AG10803 (cell line): ENCODE data around the gene HCN3.

ENCODE experiments used
- DNase-seq: peaks from one replicate; pipeline ENCODE4 v3.0.0; 2010; ENCODE audit warnings: low read depth
- H3K4me3 ChIP-seq: 2 replicates; pipeline ENCODE4 v1.5.1; 2011; ENCODE audit warnings: mild to moderate bottlenecking, low read length, control low read depth
- TF ChIP-seq, protein P1 (sequence below): conservative IDR thresholded peaks from 2 replicates; pipeline ENCODE4 v1.5.1; 2011; ENCODE audit warnings: mild to moderate bottlenecking, low read length, control low read depth, inconsistent platforms

HCN3 gene

GRCh38 chr1:155267373-155267772 is 9.9 kb upstream of the HCN3 start:
- TF ChIP-seq, protein P1, sequence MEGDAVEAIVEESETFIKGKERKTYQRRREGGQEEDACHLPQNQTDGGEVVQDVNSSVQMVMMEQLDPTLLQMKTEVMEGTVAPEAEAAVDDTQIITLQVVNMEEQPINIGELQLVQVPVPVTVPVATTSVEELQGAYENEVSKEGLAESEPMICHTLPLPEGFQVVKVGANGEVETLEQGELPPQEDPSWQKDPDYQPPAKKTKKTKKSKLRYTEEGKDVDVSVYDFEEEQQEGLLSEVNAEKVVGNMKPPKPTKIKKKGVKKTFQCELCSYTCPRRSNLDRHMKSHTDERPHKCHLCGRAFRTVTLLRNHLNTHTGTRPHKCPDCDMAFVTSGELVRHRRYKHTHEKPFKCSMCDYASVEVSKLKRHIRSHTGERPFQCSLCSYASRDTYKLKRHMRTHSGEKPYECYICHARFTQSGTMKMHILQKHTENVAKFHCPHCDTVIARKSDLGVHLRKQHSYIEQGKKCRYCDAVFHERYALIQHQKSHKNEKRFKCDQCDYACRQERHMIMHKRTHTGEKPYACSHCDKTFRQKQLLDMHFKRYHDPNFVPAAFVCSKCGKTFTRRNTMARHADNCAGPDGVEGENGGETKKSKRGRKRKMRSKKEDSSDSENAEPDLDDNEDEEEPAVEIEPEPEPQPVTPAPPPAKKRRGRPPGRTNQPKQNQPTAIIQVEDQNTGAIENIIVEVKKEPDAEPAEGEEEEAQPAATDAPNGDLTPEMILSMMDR, result no peak
- DNase-seq, result no peak
- H3K4me3 ChIP-seq, result no peak overlapping the region

GRCh38 chr1:155268630-155269029 is 8.6 kb upstream of the HCN3 start:
- H3K4me3 ChIP-seq, result no peak overlapping the region
- TF ChIP-seq, protein P1, result no peak
- DNase-seq, result no peak

- DNase-seq, result no peak
- TF ChIP-seq, protein P1, result no peak
- H3K4me3 ChIP-seq, result no peak overlapping the region
These were observed 7.9 kb upstream of the HCN3 start for GRCh38 chr1:155269381-155269780.

DNA sequence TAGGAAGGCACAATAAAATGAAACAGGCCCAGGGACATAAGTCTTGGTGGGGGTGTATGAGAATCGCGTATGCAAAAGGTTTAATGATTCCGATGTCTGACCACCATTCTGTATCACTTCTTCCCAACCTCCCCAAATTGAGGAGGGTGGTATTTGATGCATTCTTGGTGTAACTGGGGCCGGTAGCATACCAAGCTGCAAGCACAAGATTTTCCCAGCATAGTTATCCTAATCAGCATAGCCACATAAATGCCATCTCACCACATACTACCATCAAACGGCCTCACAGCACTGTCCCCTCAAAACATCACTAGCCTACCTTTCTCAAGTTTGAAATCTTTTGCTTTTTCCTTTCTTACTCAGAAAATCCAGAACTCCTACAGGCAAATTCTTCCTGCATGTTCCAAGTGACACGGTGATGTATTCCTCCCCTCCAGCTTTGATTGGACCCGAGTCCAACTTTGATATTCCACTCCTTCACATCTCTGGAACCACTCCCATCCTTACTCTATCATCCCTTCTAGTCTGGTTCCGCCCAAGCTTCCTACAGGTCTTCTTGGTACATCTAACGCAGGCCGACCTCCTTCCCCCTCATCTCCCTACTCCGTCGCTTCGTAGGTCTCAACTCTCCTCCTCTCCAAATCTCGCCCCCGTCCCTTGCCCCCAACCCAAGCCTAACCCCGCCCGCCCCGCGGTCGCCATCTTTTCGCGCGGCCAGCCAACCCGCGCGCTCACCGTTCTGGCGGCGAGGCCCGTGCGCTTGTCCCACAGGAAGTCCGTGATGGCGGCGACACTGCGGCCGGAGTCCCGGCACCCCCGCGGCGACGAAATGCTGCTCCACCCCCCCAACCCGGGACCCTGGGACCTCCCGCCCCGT is 4.6 kb upstream of the HCN3 start:
- H3K4me3 ChIP-seq, result peak overlapping the region; percentile 92
- TF ChIP-seq, protein P1, result no peak
- peak; percentile 62 for DNase-seq

GRCh38 chr1:155273343-155274245 is 3.7 kb upstream of the HCN3 start, which contains the start of gene CLK2:
TSS of gene CLK2 (minus strand) at chr1:155273504. CDS start at chr1:155270977, 2,527 bp downstream.
- H3K4me3 ChIP-seq, result peak within 1 kb of the TSS; percentile 92
- TF ChIP-seq, protein P1, result no peak
- DNase-seq, result peak; percentile 91

DNA sequence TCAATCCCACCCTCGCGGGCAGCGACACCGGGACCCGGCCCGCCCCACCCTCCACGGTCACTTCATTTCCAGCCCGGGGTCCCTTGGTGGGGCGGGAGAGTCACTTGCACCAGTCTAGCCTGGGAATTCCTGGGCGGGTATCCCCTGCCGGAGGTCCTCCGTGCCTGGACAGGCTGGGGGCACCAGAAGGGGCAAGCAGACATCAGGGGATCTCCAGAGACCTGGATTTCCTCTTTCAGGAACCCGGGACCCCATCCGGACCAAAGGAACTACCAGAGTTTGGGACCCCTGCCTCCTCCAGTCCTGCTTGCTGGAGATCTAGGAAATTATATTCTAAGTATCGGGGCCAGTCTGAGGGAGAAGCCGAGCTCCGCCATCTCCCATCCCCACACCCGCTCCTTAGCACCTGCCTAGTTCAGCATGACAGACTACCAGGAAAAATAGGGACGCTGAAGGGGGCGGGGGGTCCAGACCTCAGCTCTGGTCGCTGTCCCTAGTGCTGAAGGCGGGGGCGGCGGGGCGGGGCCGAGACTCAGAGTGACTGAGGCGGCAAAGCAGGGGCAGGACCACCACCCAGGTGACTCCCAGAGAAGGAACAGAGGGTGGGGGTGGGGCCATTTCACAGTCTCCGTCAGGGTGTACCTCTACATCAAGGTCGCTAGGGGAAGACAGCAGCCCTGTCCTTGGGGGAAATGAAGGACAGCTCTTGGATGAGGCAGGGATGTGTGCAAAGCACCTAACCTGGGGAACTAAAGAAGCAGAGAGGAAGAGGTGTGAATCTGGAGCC is 832 bp downstream of the HCN3 start:
- TF ChIP-seq, protein P1, result peak; percentile 41
- DNase-seq, result no peak
- peak overlapping the region; percentile 76 for H3K4me3 ChIP-seq
